GM12874 (cell line): ENCODE results near the gene CNNM2.

Source experiments
- TF ChIP-seq, protein P1 (sequence below): IDR thresholded peaks from 2 replicates; pipeline ENCODE4 v1.5.1; 2011; ENCODE audit warnings: low read depth, mild to moderate bottlenecking, control low read depth, low read length, moderate library complexity; ENCODE audit not compliant: insufficient read depth

The CNNM2 gene

DNA sequence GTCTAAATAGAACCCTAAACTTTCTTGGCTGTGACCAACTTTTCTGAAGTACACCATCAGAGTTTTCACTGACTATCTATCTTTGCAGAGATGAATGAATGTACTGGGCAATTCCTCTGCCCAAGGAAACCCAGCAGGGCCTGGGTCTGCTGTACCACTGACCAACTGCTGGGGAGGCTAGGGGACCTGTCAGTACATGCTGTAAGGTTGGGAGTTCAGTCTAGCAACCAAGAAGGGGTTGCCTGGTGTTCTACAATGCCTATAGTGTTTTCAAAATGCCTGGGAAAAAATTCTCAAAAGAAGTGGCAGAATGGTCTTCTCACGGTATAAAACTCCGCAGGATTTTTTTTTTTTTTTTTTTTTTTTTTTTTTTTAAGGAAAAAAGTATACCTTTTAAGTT lies 168.7 kb downstream of the CNNM2 start:
- TF ChIP-seq, protein P1, sequence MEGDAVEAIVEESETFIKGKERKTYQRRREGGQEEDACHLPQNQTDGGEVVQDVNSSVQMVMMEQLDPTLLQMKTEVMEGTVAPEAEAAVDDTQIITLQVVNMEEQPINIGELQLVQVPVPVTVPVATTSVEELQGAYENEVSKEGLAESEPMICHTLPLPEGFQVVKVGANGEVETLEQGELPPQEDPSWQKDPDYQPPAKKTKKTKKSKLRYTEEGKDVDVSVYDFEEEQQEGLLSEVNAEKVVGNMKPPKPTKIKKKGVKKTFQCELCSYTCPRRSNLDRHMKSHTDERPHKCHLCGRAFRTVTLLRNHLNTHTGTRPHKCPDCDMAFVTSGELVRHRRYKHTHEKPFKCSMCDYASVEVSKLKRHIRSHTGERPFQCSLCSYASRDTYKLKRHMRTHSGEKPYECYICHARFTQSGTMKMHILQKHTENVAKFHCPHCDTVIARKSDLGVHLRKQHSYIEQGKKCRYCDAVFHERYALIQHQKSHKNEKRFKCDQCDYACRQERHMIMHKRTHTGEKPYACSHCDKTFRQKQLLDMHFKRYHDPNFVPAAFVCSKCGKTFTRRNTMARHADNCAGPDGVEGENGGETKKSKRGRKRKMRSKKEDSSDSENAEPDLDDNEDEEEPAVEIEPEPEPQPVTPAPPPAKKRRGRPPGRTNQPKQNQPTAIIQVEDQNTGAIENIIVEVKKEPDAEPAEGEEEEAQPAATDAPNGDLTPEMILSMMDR, result no peak

DNA sequence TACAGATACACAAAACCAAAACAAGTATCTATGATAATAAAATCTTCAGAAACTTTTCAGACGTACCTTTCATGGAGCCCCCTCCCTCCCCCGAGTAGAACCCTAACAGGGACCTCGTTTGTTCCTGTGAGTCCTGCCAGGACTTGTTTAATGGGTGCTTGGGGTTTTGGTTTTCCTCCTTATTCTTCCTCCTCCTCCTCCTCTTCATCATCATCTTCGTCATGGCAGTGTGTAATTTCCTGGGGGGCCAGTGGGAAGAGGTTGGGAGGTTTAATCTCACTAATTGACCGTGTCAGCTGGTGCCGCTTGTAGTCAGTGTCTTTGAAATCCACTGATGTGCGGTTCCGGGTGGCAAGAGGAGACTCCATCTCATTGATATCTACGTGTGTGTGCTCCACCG lies 171.4 kb downstream of the CNNM2 start:
- TF ChIP-seq, protein P1, result no peak

DNA sequence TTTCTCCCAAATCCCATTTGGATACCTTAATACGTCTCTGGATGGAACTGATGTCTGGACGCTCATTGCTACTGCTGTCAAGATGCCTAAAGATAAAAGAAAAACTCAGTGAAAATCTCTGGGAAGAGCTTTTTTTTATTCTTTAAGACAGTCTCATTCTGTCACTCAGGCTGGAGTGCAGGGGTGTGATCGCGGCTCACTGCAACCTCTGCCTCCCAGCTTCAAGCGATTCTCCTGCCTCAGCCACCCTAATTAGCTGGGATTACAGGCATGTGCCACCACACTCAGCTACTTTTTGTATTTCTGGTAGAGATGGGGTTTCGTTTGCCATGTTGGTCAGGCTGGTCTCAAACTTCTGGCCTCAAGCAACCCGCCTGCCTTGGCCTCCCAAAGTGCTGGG lies 172.8 kb downstream of the CNNM2 start:
- TF ChIP-seq, protein P1, result no peak

DNA sequence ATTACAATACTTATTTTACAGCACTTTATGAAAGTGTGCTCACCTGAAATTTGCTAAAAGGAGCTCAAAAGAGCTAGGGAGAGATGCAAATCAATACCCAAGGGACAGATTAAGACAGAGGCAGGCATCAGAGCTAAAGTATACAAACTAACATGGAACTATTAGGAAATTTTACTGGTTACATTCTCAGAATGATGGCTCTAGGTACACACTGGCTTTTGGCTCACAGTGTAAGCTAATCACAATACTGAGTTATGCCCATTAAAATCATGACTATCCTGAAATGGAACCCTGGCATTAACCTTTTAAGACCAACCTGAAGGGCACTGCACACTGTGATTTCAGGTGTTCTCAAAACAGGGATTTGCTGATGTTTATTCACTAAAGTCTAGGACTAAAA lies 176.9 kb downstream of the CNNM2 start:
- TF ChIP-seq, protein P1, result no peak

DNA sequence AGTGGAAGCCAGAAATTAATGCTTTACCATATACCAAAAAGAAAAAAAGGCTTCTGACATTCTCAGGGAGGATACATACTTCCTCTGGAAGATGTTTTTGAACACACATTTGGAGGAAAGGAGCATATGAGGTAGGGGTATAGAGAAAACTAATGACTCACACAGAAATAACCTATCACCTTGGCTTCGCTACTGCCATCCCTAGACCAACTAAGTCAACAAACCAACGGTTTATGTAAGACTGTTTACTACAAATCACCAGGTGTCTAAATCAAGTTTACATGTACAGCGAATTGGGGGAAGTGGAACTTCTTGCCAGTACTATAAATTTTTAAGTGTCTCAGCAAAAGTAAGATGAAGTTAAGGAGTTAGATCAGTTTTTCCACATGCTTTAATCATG lies 178.0 kb downstream of the CNNM2 start:
- TF ChIP-seq, protein P1, result no peak

DNA sequence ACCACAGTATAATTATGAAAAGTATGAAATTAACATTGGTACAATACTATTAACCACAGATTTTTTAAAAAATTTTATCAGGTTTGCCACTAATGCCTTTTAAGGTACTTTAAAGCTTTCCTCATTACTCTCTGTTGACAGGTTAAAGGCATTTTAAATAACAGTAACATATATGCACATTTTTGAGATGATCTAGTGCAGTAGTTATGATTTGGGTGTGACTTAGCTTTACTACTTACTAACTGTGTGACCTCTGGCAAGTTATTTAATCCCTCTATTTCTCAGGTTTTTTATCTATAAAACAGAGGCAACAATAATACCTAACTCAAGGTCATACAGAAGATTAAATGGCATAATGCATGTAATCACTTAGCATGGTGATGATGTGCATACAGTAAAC lies 180.1 kb downstream of the CNNM2 start:
- TF ChIP-seq, protein P1, result no peak

DNA sequence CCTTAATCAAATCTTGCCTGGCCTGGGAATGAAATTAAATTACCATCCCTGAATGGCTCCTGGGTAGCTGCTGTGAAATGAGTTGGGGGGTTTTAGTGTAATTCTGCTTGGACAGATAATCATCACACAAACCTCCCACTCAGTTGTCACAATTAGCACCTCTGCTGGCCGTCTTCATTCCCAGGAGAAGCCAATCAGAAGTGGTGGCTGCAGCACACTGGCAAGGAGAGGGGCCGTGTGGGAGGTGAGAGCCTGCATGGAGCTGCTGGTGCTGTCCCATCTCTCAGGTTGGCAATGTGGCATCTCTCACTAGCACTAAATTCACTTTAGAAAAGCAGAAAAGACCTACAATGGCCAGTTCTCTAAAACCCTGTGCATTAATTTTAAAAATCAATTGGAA lies 182.5 kb downstream of the CNNM2 start:
- TF ChIP-seq, protein P1, result no peak

DNA sequence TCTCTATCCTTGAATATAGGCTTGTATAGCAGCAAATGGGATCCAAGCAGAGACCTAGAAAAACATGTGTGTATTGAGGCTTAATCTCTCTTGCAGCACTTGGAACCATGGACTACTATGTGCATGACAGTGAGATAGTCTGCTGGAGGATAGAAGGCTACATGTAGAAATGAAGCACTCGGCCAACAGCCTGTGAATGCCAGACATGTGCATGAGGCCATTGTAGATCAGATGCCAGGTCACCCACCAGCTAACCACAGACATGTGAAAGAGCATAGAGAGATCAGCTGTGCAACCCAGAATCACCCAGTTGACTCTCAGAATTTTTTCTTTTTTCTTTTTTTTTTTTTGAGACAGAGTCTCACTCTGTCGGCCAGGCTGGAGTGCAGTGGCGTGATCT lies 184.1 kb downstream of the CNNM2 start:
- TF ChIP-seq, protein P1, result no peak
